Occipital lobe (tissue), 2 donors: Measurements from ENCODE around the gene C10orf62. TPM values are rescaled to one million over a fixed set of nuclear protein-coding genes. Genes with fewer than 3 reads are reported as not detected.
"Not testable (repeated sequence)": the region's sequence is repeated elsewhere in the genome, so short reads cannot be mapped to it uniquely, and the experiment has no call there.

ENCODE experiments used
- DNase-seq: peaks from one replicate; lab custom pipeline; 2025; lab: John Stamatoyannopoulos, UW
- total RNA-seq: library from RNA; depleted of rRNA; stranded (reverse); fragments of >200 nt; gene quantifications from one replicate; pipeline ENCODE4 v1.2.3, GENCODE V29; 2014

Gene C10orf62
- total RNA-seq, 1 donor from 2014 or later = not detected

DNA sequence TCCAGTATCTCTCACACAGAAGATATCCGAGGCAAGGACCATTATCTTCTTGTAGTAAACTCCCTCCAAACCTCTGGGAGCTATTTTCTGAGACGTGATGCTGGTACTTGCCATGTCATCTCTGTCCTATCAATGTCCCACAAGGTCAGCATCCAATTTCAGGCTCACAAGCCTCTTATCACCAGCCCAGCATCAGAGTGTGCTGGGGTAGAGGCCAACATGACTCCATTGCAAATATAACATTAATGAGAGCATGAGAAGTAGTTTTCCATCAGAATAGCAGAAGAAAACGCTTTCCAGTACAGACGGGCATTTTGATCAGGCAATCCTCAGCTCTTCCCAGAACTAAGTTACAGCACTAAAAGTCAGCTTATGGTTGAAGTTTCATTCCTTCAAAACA lies 38.2 kb downstream of the C10orf62 start:
- no peak for DNase-seq

DNA sequence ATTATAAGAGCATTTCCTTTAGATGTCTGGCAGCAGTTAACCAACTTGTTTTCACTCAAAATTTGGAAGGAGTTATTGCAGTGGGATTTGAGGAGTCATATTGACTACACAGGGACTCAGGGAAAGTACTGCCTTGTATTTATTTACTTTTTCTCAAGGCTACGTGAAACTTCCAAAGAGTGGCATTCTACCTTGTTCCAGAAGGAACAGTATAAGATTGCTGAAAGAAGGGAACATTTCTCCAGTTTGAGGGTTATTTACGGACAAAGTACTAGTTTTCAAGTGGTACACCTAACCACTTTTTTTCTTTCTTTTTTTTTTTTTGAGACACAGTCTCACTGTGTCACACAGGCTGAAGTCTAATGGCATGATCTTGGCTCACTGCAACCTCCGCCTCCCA lies 38.7 kb downstream of the C10orf62 start:
- no peak for DNase-seq

DNA sequence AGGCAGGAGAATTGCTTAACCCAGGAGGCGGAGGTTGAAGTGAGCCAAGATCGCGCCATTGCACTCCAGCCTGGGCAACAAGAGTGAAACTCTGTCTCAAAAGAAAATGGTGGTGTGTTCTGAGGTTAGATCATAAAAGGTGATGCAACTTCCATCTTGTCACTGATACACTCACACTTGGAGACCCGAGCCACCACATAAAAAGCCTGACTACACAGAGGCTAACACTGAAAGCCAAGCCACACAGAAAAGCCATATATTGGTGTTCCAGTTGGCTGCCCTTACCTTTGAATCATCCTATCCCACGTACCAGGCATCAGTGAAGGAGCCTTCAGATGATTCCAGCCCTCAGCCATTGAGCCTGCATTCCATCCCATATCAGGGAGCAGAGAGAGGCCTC lies 39.8 kb downstream of the C10orf62 start:
- no peak for DNase-seq

DNA sequence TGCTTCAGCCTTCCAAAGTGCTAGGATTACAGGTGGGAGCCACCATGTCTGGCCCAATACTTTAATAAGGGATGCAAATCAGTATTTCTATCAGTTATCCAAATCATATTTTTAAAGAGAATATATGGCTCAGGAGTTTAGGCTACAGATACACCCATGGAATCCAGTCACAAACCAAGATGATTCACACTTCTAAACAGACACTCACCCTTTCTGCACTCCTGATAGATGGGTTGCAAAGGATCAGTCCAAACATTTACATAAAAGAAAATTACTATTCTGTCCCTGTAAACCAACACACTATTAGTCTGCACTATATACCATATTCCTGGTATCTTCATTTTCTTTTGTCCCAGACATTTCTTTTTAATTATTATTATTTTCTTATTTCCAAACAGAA lies 41.6 kb downstream of the C10orf62 start:
- DNase-seq = no peak

DNA sequence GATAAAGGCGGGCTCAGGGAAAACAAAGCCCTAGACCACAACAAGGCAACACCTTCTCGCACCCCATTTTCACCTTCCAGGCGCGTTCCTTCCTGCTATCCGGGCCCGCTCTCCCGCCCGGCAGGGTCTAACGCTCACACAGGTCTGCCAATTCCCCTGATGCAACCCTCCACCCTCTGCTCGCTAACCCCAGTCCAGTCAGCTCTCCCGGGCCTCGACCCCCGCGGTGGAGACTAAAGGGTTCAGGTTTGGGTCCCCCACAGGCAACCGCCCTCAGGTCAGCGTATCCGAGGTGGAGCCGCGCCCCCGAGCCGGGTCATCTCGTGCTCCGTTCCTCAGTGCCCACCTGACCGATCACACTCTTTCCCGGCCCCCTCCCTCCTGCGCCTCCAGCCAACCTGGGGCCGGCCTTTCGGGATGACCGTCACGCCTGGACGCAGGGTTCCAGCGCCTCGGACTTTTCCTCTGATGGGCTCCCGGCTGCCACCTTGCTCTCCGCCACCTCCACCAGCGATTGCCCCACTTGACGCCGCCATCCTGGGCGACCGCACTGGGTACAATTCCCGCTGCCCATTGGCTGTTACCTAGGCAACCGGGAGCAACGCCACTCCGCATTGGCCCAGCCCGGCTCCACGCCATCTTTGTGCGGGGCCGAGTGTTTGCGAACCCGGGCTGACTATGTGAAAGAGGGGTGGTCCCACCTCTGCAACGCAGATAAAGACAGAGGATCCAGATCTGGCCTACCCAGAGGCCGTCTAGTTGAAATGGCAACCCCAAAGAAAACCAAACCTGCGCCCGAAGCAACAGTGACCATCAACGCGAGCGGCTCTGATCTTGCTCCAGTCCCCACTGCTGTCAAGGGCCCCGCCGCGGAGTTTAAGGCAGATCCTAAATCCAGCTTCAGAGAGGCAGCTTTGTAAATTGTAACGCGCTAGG lies 43.7 kb downstream of the C10orf62 start, which contains the start of gene MORN4:
Gene MORN4 (minus strand): TSS at position 552 of the 936 bp plus-strand sequence. CDS start 13,847 bp downstream, outside the sequence.
- DNase-seq = peak; percentile 94

DNA sequence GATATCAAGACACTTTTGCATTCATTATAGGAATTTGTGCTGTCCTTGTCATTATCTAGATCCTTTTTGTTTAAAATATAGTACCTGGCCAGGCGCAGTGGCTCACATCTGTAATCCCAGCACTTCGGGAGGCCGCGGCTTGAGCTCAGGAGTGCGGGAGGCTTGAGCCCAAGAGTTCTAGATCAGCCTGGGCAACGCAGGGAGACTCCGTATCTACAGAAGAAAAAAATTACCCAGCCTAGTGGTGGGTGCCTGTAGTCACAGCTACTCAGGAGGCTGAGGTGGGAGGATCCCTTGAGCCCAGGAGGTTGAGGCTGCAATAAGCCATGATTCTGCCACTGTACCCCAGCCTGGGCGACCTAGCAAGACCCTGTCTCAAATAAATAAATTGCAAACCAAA lies 44.4 kb downstream of the C10orf62 start:
- no peak for DNase-seq

DNA sequence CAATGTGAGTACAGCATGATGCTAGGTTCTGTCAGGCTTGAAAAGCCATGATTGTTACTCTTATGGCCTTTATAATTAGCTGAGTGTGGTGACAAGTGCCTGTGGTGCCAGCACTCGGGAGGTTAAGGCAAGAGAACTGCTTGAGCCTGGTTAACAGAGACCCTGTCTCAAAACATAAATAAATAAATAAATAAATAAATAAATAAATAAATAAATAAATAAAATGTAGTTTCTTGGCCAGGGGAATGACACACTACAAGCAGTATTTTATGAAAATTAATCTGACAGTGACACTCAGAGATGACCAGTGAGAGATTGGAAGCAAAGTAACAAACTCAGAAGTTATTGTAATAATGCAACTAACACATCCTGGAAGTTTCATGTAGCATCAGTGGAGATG lies 46.1 kb downstream of the C10orf62 start:
- DNase-seq = no peak

DNA sequence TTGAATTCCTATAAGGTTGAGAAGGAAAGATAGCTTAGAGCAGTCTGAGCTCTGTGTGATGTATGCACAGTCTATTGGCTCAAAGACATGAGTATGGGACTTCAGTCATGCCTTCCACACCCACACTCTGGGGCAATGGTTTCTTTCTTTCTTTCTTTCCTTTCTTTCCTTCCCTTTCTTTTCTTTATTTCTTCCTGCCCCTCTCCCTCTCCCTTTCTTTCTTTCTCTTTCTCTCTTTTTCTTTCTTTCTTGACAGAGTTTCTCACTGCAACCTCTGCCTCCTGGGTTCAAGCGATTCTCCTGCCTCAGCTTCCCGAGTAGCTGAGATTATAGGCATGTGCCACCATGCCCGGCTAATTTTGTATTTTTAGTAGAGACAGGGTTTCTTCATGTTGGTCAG lies 49.6 kb downstream of the C10orf62 start:
- not testable (repeated sequence) for DNase-seq

DNA sequence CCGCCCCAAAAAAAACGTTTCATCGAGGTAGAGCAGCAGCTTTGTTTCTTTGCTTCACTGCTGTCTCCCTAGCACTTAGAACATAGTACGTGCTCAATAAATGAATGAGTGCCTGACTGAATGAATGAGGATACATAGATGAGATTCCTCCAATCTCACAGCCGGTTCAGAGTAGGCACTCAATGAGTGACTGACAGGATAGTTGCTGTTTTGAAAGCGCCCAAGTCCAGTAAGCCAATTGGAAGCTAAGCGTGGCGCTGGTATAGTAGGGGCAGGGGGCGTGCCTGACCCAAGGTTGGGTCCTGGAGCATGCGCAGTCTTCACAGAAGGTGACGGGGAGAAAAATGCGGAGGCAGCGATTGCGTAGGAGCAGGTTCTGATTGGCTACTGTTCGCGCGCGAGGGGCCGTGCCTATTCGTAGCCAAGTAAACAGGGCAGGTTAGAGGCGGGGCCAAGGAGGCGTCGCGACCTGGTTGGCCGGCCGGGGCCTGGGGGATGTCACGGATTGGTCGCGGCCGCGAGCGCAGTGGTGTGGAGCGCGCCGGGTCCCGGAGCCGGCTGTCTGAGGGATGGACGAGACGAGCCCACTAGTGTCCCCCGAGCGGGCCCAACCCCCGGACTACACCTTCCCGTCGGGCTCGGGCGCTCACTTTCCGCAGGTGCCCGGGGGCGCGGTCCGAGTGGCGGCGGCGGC lies 50.8 kb downstream of the C10orf62 start, which contains the start of gene PI4K2A:
Gene PI4K2A (plus strand): TSS at position 498 of the 694 bp plus-strand sequence. CDS start 72 bp downstream, at position 570.
- peak; percentile 98 for DNase-seq

Other genes starting within 250 kb of the C10orf62 start
- 9.2 TPM for gene RRP12, start 188.4 kb upstream of the C10orf62 start, total RNA-seq
- 109 TPM for gene PGAM1, start 163.5 kb upstream of the C10orf62 start, total RNA-seq
- gene EXOSC1, start 143.7 kb upstream of the C10orf62 start, total RNA-seq = 38.7 TPM
- 21.2 TPM for gene ZDHHC16, start 143.5 kb upstream of the C10orf62 start, total RNA-seq
- 55.4 TPM for gene MMS19, start 91.3 kb upstream of the C10orf62 start, total RNA-seq
- gene UBTD1, start 90.8 kb upstream of the C10orf62 start, total RNA-seq = 1.1 TPM
- gene ANKRD2, start 16.9 kb upstream of the C10orf62 start, total RNA-seq = not detected
- gene HOGA1, start 5.3 kb upstream of the C10orf62 start, total RNA-seq = 0.62 TPM
- gene MORN4, start 43.8 kb downstream of the C10orf62 start, total RNA-seq = 36.8 TPM
- gene PI4K2A, start 51.0 kb downstream of the C10orf62 start, total RNA-seq = 8.7 TPM
- 1.1 TPM for gene AVPI1, start 97.5 kb downstream of the C10orf62 start, total RNA-seq
- 3.4 TPM for gene MARVELD1, start 124.0 kb downstream of the C10orf62 start, total RNA-seq
- 49.0 TPM for gene ZFYVE27, start 147.4 kb downstream of the C10orf62 start, total RNA-seq
- gene SFRP5, start 182.3 kb downstream of the C10orf62 start, total RNA-seq = 0.62 TPM